Measurements from ENCODE around the gene TNFSF15.
"Not testable (repeated sequence)": the region's sequence is repeated elsewhere in the genome, so short reads cannot be mapped to it uniquely, and the experiment has no call there.

The TNFSF15 gene

GRCh38 chr9:114745879-114746550 lies 59.8 kb downstream of the TNFSF15 start:
- no peak for DNase-seq

- no peak for DNase-seq
These were observed 60.6 kb downstream of the TNFSF15 start for GRCh38 chr9:114745108-114745848.

GRCh38 chr9:114743446-114743845 lies 62.4 kb downstream of the TNFSF15 start:
- DNase-seq: no peak

DNA sequence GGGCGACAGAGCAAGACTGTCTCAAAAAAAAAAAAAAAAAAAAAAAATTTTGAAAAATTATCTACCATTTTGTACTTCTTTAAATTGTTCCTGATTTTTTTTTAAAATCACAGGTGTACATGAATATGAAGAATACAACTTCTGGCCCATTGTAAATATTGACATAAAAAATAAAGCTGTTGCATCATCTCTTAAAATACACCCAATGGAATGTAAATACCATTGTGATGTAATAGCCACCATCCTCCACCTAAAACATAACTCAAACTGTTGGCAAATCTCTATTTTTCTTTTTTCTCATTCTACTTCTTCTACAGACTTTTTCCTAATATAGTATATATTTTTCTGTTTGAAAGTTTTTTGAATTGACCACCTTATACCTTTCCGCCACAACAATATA lies 62.9 kb downstream of the TNFSF15 start:
- DNase-seq: no peak

- DNase-seq: not testable (repeated sequence)
These were observed 64.3 kb downstream of the TNFSF15 start for GRCh38 chr9:114741521-114741920.

DNA sequence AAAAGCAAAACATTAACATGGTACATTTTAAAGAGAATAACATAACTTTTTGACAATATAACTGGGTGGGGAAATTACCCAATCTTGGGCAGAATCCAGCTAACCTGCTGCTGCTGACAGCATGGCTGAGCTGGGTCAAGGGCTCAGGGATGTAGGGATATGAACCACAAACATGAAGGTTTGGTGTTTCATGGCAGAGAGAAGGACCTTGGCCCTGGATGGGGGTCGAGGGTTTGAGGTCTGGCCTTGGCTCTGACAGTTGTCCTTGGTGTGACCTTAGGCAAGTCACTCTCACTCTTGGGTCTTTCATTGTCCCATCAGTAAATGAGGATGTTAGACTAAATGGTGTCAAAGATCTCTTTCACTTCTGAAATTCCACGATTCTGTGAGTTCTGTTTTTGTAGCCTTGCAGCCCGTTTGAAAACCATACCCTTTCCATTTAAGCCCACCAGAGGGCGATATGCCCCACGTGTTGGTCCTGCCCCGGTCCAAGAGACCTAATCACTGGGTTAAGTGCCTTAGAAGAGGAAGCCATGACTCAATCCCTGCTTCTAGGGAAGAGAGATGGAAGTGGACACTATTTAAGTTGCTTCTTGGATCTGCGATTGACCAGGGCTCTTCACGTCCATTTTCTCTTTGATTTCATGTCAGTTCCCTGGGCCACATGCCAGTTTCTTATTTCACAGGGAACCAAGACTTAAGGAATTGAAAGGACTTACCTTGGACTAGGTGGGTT lies 67.1 kb downstream of the TNFSF15 start:
- peak; percentile 60 for DNase-seq

DNA sequence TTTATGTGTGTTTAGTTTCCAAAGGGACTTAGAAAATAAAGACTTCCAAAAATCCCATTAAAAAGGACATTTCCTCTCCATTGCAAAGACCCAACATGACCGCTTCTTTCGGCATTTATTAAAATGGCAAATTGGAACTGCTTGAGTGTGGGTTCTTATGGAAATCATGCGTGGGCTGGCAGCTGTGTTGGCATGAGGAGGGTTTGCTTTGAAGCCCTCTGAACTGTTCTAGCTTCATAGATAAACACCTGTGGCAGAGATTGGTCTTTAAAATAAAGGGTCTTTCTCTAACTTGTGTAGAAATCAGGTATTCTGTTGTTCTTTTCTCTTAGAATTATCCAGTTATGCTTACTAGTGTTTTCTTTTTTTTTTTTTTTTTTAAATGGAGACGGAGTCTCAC lies 68.0 kb downstream of the TNFSF15 start:
- no peak for DNase-seq

GRCh38 chr9:114737118-114737517 lies 68.7 kb downstream of the TNFSF15 start:
- DNase-seq: no peak

DNA sequence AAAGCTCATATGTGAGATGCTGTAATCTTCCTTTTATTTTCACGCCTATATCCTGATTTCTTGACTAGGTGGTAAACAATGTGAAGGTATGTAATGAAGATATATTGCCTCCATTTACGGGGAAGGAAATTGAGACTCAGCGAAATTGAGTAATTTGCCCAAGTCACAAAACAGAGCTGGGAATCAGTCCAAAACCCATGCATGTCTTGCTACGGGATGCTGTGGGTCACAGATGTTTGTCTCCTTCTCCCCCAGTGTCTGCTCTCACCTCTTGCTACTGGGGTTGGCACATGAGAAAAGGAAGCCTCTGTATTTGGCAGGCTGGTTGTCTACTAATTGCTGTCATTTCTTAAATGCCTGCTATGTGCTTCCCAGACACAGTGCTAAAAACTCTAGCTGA lies 70.1 kb downstream of the TNFSF15 start:
- no peak for DNase-seq

GRCh38 chr9:114735139-114735538 lies 70.7 kb downstream of the TNFSF15 start:
- not testable (repeated sequence) for DNase-seq
